GM10248 (cell line): ENCODE measurements around the gene RPE.

Experiments used
- CTCF ChIA-PET: fragments of 300-600 bp; sonication (Branson Sonifier 250); formaldehyde crosslinking; extraction: SDS; loops from one replicate; lab custom pipeline; 2021; ENCODE audit warnings: antibody characterized with exemption; lab: Yijun Ruan, JAX
- POLR2A ChIA-PET: fragments of 350-650 bp; sonication (Branson Sonifier 250); formaldehyde crosslinking; extraction: SDS; loops from one replicate; lab custom pipeline; 2020; ENCODE audit warnings: antibody characterized with exemption; lab: Yijun Ruan, JAX
- DNase-seq: peaks from one replicate; pipeline ENCODE4 v3.0.0; 2012; ENCODE audit errors: extremely low spot score
- TF ChIP-seq, protein P1 (sequence below): IDR thresholded peaks from 2 replicates; pipeline ENCODE4 v1.5.1; 2012; ENCODE audit warnings: mild to moderate bottlenecking, low read depth; ENCODE audit errors: extremely low read depth, missing control alignments, control extremely low read depth

Gene RPE

DNA sequence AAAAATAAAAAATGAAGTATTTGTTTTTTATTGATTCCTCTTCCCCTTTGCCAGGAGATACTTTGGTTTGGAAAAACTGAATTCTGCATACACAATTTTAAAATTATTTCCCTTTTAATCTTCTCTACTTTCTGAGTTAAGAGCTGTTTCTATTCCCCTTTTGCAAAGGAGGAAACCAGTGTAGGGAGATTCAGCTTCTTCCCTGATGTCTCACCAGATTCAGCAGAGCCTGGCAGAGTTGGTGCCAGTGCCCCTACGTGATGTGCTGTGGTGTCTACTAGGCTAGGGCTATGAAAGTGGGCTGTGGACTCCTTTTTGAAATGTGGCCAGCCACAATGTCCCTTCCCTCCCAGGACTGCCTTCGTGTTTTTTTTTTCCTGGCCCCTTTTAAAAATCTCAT is 2.4 kb downstream of the RPE start:
- TF ChIP-seq, protein P1, sequence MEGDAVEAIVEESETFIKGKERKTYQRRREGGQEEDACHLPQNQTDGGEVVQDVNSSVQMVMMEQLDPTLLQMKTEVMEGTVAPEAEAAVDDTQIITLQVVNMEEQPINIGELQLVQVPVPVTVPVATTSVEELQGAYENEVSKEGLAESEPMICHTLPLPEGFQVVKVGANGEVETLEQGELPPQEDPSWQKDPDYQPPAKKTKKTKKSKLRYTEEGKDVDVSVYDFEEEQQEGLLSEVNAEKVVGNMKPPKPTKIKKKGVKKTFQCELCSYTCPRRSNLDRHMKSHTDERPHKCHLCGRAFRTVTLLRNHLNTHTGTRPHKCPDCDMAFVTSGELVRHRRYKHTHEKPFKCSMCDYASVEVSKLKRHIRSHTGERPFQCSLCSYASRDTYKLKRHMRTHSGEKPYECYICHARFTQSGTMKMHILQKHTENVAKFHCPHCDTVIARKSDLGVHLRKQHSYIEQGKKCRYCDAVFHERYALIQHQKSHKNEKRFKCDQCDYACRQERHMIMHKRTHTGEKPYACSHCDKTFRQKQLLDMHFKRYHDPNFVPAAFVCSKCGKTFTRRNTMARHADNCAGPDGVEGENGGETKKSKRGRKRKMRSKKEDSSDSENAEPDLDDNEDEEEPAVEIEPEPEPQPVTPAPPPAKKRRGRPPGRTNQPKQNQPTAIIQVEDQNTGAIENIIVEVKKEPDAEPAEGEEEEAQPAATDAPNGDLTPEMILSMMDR = no peak
- POLR2A ChIA-PET = no interaction called here
- CTCF ChIA-PET = interaction anchor here (1.2 to 1.7 kb wide), 3 partner anchors 10 to 20 kb away, joined by 3 to 6 read pairs (median 6); no protein-coding TSS in a partner anchor
- DNase-seq = no peak

DNA sequence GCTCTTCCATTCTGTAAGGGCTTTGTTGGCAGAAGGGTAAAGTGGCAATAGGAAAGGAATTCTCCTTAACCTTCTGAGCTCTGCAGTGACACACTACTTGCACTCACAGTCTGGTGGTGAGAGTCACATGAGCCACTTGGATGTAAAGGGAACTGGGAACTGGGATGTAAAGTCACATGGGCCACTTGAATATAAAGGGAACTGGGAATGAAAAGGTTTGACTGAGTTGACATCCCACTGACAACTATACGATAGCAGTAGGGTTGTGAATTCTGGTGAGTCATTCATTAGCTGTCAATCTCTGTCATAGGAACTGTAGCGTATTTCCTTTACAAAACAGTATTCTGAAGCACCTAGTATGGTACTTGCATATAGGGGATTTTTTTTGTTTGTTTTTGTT is 5.5 kb downstream of the RPE start:
- ChIA-PET POLR2A (no interaction called here), CTCF (interaction anchor here (1.1 kb wide), 1 partner anchor 191 kb away, joined by 4 read pairs; no protein-coding TSS in a partner anchor)
- TF ChIP-seq, protein P1 = no peak
- DNase-seq = no peak

DNA sequence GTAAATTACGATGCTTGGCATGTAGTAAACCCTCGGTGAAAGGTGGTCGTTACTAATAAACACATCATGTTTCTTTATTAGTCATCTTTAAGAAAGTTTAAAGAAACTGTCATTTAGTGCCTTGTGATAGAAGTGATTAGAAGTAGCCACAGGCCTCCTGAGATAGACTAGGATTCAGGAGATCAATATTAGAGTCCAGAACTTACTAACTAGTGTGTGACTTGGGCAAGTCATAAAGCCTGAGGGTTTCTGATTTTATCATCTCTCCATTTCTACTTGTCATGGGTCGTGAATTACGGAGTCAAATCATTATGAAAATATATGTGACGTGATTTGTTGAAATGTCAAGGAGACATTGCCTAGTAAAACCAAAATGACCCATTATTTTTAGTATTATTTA is 6.7 kb downstream of the RPE start:
- TF ChIP-seq, protein P1 = no peak
- no peak for DNase-seq
- CTCF ChIA-PET = interaction anchor here (0.9 kb wide), 1 partner anchor 9 kb away, joined by 3 read pairs; no protein-coding TSS in a partner anchor
- POLR2A ChIA-PET = no interaction called here

DNA sequence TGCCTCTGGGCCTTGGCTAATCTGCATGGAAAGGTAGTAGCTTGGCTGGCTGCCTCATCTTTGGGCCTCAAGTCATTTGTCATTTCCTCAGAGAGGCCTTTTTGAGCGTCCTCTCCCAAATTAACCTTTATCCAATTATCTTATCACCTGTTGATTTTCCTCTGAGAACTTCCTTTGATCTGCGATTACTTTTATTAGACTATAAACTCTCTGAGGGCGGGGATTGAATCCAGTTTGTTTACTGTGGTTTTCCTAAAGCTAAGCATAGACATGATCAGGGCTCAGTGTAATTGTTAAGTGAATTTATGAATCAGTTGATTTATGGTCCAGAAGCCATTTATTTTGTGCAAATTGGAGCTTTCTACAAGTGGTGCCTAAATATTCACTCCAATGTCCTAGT is 7.5 kb downstream of the RPE start:
- ChIA-PET POLR2A (no interaction called here), CTCF (interaction anchor here (0.8 to 1.5 kb wide), 5 partner anchors 10 to 189 kb away, joined by 3 to 4 read pairs (median 3); no protein-coding TSS in a partner anchor)
- DNase-seq = no peak
- TF ChIP-seq, protein P1 = no peak

DNA sequence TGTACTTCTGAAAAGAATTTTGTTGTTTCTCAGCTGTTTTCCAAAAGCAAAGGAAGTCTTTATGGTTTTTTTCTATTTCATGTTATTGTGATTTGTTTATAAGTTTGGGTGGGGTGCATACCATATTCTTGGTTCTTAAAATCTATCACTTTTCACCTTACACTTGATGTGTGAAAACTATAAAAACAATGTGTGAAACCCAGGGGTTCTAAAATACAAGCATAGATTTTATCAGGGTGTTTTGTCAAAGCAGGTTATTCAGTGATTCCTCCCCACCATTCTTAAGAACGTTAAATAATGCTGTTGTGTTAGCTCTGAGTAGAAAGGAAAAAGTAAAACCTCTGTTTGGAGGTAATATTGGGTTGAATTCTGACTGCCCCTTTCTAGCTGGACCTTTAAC is 17.7 kb downstream of the RPE start:
- TF ChIP-seq, protein P1 = no peak
- no peak for DNase-seq
- ChIA-PET CTCF (interaction anchor here (1.7 kb wide), 1 partner anchor 9 kb away, joined by 5 read pairs; no protein-coding TSS in a partner anchor), POLR2A (no interaction called here)

DNA sequence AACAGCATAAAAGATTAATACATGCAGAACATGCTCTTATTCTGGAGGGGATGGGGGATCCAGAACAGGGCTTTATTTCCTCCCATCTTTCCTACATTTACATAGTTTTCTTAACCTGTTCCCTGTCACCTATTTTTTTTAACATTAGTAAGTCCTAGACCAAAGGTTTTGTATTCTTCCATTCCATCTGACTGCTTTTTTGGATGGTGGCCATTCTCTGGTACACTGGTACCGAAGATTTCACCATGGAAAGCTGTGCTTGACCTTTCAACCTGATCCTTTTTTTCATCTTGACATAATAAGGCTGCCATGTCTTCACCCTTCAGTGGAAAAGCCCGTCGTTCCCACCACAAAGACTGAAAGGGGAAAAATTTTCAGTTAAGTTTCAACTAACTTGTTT is 20.4 kb downstream of the RPE start:
- ChIA-PET POLR2A (no interaction called here), CTCF (interaction anchor here (1.7 kb wide), 1 partner anchor 9 kb away, joined by 5 read pairs; no protein-coding TSS in a partner anchor)
- no peak for DNase-seq
- TF ChIP-seq, protein P1 = no peak
